ENCODE results near the gene EMSY.

DNA sequence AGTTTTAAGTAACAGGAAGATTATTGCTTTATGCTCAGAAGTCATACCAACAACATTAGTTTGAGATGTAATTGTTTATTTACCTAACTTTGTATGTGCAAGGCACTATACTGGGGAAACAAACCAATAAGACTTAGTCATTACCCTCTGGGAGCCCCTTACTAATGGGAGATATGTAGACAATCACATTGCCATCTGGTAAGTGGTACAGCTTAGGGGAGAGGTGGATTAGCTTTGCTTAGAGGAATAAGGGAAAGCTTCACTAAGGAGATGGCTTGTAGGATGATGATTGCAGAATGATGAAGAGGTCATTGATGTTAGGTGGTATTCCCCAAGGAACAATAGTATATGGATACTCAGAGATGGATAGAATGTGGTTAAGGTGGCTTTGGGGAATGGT lies 17.5 kb downstream of the EMSY start:
- TF ChIP-seq CTCF (IDR thresholded peaks at IDR 0.05) (no peak), POLR2A (IDR thresholded peaks at IDR 0.05) (no peak)
